GM12874 (cell line): ENCODE measurements around the gene FOXP1.

Experiments used
- CTCF ChIP-seq: IDR thresholded peaks from 2 replicates; pipeline ENCODE4 v1.5.1; 2011; ENCODE audit warnings: low read depth, mild to moderate bottlenecking, control low read depth, low read length, moderate library complexity; ENCODE audit not compliant: insufficient read depth

FOXP1 gene

GRCh38 chr3:71488391-71488809 is 95.1 kb downstream of the FOXP1 start:
- no peak for TF ChIP-seq CTCF

- TF ChIP-seq CTCF, result no peak
Observed at GRCh38 chr3:71487418-71487817, 96.1 kb downstream of the FOXP1 start.

GRCh38 chr3:71486831-71487230 is 96.7 kb downstream of the FOXP1 start:
- TF ChIP-seq CTCF, result no peak

GRCh38 chr3:71485896-71486295 is 97.6 kb downstream of the FOXP1 start:
- TF ChIP-seq CTCF, result no peak

GRCh38 chr3:71484452-71484851 is 99.1 kb downstream of the FOXP1 start:
- no peak for TF ChIP-seq CTCF

GRCh38 chr3:71484047-71484446 is 99.5 kb downstream of the FOXP1 start:
- no peak for TF ChIP-seq CTCF

GRCh38 chr3:71482771-71483170 is 100.8 kb downstream of the FOXP1 start:
- TF ChIP-seq CTCF, result no peak

- TF ChIP-seq CTCF, result no peak
Observed at GRCh38 chr3:71478568-71478967, 105.0 kb downstream of the FOXP1 start.
